Natural killer cell (primary cell): Measurements from ENCODE around the gene SHISAL1. TPM values are rescaled to one million over a fixed set of nuclear protein-coding genes. Genes with fewer than 3 reads are reported as not detected.

Experiments used
- ATAC-seq, 3 donors: fragments of 150-1000 bp in 2 of 3; fragments of 200-7000 bp in 1 of 3; cut with Tn5 transposase; 1 replicate in 1 of 3; 2 replicates in 2 of 3; pipeline ENCODE4 v1.10.0; 2021; ENCODE audit warnings: mild to moderate bottlenecking in 2 of 3, moderate library complexity in 2 of 3
- DNase-seq, 2 donors: peaks; one replicate each; pipeline versions ENCODE4 v3.0.0 to v3.0.0-alpha.2; 2013 to 2021; ENCODE audit warnings: mixed read lengths in 1 of 2
- H3K27ac ChIP-seq: one replicate; pipeline ENCODE4 v1.5.1; 2013; ENCODE audit warnings: mild to moderate bottlenecking, low read length
- H3K27me3 ChIP-seq: one replicate; pipeline ENCODE4 v1.6.1; 2013; ENCODE audit warnings: low read length; ENCODE audit not compliant: control insufficient read depth, insufficient read depth
- H3K36me3 ChIP-seq: one replicate; pipeline ENCODE4 v1.6.1; 2013; ENCODE audit warnings: low read length; ENCODE audit not compliant: control insufficient read depth, insufficient read depth
- H3K4me1 ChIP-seq: one replicate; pipeline ENCODE4 v1.6.1; 2013; ENCODE audit warnings: low read length; ENCODE audit not compliant: control insufficient read depth, insufficient read depth
- H3K4me3 ChIP-seq: one replicate; pipeline ENCODE4 v1.5.1; 2013; ENCODE audit warnings: low read length
- H3K9me3 ChIP-seq: one replicate; pipeline ENCODE4 v1.6.1; 2013; ENCODE audit warnings: low read length; ENCODE audit not compliant: control insufficient read depth, insufficient read depth
- H3K27ac Mint-ChIP-seq, 2 donors: one replicate each; pipeline ENCODE4 v1.8.0; 2022; ENCODE audit warnings: mild to moderate bottlenecking in 2 of 2, mixed read lengths in 2 of 2, moderate library complexity in 1 of 2
- H3K27me3 Mint-ChIP-seq, 2 donors: one replicate each; pipeline ENCODE4 v1.8.0; 2022; ENCODE audit warnings: low read depth in 2 of 2, mixed read lengths in 2 of 2
- H3K36me3 Mint-ChIP-seq: one replicate; pipeline ENCODE4 v1.8.0; 2022; ENCODE audit warnings: mixed read lengths
- H3K4me1 Mint-ChIP-seq, 2 donors: one replicate each; pipeline ENCODE4 v1.8.0; 2022; ENCODE audit warnings: mixed read lengths in 2 of 2
- H3K4me3 Mint-ChIP-seq: one replicate; pipeline ENCODE4 v1.8.0; 2022; ENCODE audit warnings: mild to moderate bottlenecking, moderate library complexity, mixed read lengths
- H3K9me3 Mint-ChIP-seq, 2 donors: one replicate each; pipeline ENCODE4 v1.8.0; 2022; ENCODE audit warnings: mixed read lengths in 2 of 2
- WGBS: methylation state at CpG from one replicate; pipeline ENCODE4 v1.1.7; 2013; ENCODE audit warnings: missing lambda C conversion rate; ENCODE audit not compliant: insufficient coverage; 5-methylcytosine and 5-hydroxymethylcytosine counted together
- intact Hi-C: fragments of 100-400 bp; cut with micrococcal nuclease; formaldehyde crosslinking; loops from one replicate; pipeline ENCODE4 v1.14.2; 2022
- total RNA-seq, 4 donors: library from RNA; stranded (reverse); fragments of 120-200 nt in 1 of 4; gene quantifications; one replicate each; pipeline versions ENCODE4 v1.2.3 to v1.2.4, GENCODE V29; 2013 to 2022
- TF ChIP-seq, protein P1 (sequence below): fragments of 200-600 bp; IDR thresholded peaks from one replicate; pipeline ENCODE4 v1.8.0; 2022; ENCODE audit warnings: antibody characterized with exemption

The SHISAL1 gene
- total RNA-seq, 3 donors from 2014 or later (not counting 1 experiment from before 2014, with no cell fraction given): not detected

DNA sequence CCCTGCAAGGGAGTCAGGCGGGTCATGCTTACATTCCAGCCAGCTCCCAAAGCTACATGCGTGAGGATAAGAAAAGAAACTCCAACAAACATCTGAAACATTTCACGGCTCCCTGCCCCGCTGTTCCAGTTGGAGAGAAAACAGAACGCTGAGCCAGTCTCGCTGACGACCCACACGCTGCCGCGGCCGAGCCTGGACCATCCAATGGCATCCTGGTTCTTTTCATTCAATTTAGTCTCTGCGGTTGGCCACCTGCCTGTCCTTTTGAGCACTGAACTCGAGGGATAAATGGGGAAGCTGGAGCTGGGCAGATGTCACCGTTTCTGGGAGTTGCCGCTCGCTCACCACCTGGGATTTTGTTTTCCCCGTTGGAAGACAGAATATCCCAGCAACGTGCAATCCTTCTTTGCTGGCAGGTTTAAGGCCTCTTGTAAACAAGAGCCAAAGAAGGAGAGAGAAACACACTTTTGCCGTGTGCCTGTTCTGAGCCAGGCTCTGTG is 45.3 kb upstream of the SHISAL1 start:
- Mint-ChIP-seq H3K9me3 (no peaks in the 10 kb centered on the region), H3K27ac (no peak overlapping the region), H3K4me1 (no peaks in the 10 kb centered on the region), H3K36me3 (no peaks in the 10 kb centered on the region), H3K27me3 (peaks cover 0 to 12% of the 10 kb centered on the region in 2 donors), H3K4me3 (no peak overlapping the region)
- no peak for ATAC-seq
- Histone ChIP-seq H3K4me3 (no peak overlapping the region), H3K9me3 (no peaks in the 10 kb centered on the region), H3K4me1 (no peaks in the 10 kb centered on the region), H3K27me3 (no peaks in the 10 kb centered on the region), H3K27ac (no peak overlapping the region), H3K36me3 (no peaks in the 10 kb centered on the region)
- no peak for DNase-seq
- TF ChIP-seq, protein P1, sequence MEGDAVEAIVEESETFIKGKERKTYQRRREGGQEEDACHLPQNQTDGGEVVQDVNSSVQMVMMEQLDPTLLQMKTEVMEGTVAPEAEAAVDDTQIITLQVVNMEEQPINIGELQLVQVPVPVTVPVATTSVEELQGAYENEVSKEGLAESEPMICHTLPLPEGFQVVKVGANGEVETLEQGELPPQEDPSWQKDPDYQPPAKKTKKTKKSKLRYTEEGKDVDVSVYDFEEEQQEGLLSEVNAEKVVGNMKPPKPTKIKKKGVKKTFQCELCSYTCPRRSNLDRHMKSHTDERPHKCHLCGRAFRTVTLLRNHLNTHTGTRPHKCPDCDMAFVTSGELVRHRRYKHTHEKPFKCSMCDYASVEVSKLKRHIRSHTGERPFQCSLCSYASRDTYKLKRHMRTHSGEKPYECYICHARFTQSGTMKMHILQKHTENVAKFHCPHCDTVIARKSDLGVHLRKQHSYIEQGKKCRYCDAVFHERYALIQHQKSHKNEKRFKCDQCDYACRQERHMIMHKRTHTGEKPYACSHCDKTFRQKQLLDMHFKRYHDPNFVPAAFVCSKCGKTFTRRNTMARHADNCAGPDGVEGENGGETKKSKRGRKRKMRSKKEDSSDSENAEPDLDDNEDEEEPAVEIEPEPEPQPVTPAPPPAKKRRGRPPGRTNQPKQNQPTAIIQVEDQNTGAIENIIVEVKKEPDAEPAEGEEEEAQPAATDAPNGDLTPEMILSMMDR: no peak
- intact Hi-C loops: no loop called here
- WGBS: 71% methylated on average over 19 of the region's 19 CpGs

DNA sequence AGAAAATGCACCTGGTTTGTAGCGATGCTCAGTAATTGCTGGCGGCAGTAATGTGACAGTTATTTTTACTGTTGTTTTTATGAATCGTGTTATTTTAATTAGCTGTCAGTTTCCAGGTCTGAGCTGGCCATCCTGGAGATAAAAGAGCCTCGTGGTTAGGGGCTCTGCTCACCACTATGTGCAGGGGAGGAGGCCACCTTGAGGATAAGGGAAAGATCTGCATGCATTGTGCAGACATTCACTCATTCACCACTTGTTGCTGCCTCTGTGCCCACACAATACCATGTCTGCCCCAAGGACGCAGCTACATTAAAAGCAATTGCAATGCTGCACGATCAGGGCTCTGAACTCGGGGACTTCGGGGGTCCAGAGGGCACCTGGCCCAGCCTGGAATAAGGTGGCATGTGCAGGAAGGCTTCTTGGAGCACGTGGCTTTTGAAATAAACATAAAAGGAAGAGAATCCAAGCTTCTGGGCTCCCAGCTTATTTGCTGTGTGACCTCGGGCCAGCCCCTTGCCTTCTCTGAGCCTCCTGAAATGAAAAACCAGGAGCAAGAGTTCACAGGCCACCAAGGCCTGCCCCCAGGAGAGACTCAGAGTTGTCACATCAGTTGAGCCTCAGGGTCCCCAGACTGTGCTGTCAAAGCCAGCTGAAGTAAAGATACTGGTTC is 44.7 kb upstream of the SHISAL1 start:
- H3K4me1 Mint-ChIP-seq: no peaks in the 10 kb centered on the region
- TF ChIP-seq, protein P1: no peak
- Histone ChIP-seq H3K9me3 (no peaks in the 10 kb centered on the region), H3K4me1 (no peaks in the 10 kb centered on the region), H3K36me3 (no peaks in the 10 kb centered on the region), H3K27me3 (peaks cover 2% of the 10 kb centered on the region), H3K27ac (no peak overlapping the region), H3K4me3 (no peak overlapping the region)
- H3K27me3 Mint-ChIP-seq: peaks cover 0 to 17% of the 10 kb centered on the region in 2 donors
- no peaks in the 10 kb centered on the region for H3K9me3 Mint-ChIP-seq
- H3K36me3 Mint-ChIP-seq: no peaks in the 10 kb centered on the region
- H3K4me3 Mint-ChIP-seq: no peak overlapping the region
- no peak overlapping the region for H3K27ac Mint-ChIP-seq
- DNase-seq: no peak
- 67% methylated on average over 10 of the region's 10 CpGs for WGBS
- no peak for ATAC-seq
- intact Hi-C loops: no loop called here

DNA sequence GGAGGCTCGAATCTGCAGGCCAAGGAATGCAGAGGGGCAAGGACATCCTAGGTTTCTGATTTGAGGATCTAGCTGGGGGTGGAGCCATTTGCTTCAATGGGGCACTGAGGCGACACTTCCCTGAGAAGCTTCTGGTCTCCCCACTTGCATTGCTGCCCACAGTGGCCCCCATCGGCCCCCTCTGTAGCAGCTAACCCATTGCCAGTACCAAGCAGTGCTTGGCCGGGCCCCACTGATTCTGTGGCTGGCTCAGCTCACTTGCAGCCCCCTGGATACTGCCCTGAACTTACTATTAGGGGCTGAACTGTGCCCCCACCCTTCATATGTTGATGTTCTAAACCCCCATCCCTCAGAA is 42.9 kb upstream of the SHISAL1 start:
- Mint-ChIP-seq H3K27me3 (peaks cover 0 to 17% of the 10 kb centered on the region in 2 donors), H3K27ac (no peak overlapping the region), H3K36me3 (no peaks in the 10 kb centered on the region), H3K4me3 (no peak overlapping the region), H3K9me3 (no peaks in the 10 kb centered on the region), H3K4me1 (peaks cover 0 to 5% of the 10 kb centered on the region in 2 donors)
- no peak overlapping the region for H3K4me3 ChIP-seq
- ATAC-seq (no peak), DNase-seq (no peak)
- peaks cover 4% of the 10 kb centered on the region for H3K27me3 ChIP-seq
- H3K36me3 ChIP-seq: no peaks in the 10 kb centered on the region
- intact Hi-C loops: no loop called here
- TF ChIP-seq, protein P1: no peak
- H3K9me3 ChIP-seq: no peaks in the 10 kb centered on the region
- WGBS: 79% methylated on average over 4 of the region's 4 CpGs
- no peaks in the 10 kb centered on the region for H3K4me1 ChIP-seq
- H3K27ac ChIP-seq: no peak overlapping the region

DNA sequence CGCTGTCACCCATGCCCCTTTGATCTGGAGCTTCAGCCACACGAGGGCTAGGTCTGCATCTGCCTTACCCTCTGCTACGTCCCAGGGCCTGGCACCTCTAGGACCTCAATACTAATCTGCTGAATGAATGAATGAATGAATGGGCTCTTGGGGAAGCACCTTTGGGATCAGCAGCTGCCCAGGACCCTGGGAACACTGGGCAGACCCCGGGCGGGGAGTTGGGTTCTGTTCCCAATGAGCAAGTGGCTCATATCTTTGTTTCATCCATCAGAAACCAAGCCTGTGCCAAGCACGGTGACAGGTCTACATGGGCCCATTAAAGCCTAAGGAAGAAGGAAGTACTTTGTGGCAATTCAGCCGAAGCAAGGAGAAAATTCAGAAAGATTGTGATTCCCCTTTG is 41.5 kb upstream of the SHISAL1 start:
- H3K27ac ChIP-seq: no peak overlapping the region
- H3K36me3 Mint-ChIP-seq: no peaks in the 10 kb centered on the region
- H3K4me1 ChIP-seq: no peaks in the 10 kb centered on the region
- TF ChIP-seq, protein P1: no peak
- H3K27ac Mint-ChIP-seq: no peak overlapping the region
- no peaks in the 10 kb centered on the region for H3K9me3 Mint-ChIP-seq
- no peaks in the 10 kb centered on the region for H3K9me3 ChIP-seq
- no peak overlapping the region for H3K4me3 ChIP-seq
- H3K4me1 Mint-ChIP-seq: peaks cover 0 to 5% of the 10 kb centered on the region in 2 donors
- no peaks in the 10 kb centered on the region for H3K36me3 ChIP-seq
- DNase-seq (no peak), ATAC-seq (no peak)
- 65% methylated on average over 7 of the region's 7 CpGs for WGBS
- H3K4me3 Mint-ChIP-seq: no peak overlapping the region
- peaks cover 0 to 21% of the 10 kb centered on the region in 2 donors for H3K27me3 Mint-ChIP-seq
- peaks cover 4% of the 10 kb centered on the region for H3K27me3 ChIP-seq
- intact Hi-C loops: no loop called here
